Measurements from ENCODE around the gene OR5P2.
"Not testable (repeated sequence)": the region's sequence is repeated elsewhere in the genome, so short reads cannot be mapped to it uniquely, and the experiment has no call there.

OR5P2 gene

DNA sequence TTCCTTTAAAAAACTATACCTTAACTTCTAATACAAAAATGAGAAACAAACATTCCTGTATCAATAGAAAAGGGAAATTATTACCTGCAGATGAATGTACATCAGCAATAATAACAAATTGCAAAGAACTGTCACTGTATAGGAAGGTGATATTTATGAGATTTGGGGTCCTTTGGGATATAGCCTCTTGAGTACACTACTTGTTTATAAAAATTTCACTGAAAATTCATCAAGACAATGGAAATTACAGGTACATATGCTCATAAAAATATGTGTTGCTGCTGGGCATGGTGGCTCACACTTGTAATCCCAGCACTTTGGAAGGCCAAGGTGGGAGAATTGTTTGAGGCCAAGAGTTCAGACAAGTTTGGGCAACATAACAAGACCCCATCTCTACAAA lies 34.0 kb upstream of the OR5P2 start, which contains the start of gene OR5P3:
Gene OR5P3, minus strand, starts transcription at position 101 of the 400 bp plus-strand sequence.
- no peak within 1 kb of the TSS for H3K4me3 ChIP-seq (ENCODE audit: control insufficient read depth, low read depth, low read length)
- TF ChIP-seq, protein P1, sequence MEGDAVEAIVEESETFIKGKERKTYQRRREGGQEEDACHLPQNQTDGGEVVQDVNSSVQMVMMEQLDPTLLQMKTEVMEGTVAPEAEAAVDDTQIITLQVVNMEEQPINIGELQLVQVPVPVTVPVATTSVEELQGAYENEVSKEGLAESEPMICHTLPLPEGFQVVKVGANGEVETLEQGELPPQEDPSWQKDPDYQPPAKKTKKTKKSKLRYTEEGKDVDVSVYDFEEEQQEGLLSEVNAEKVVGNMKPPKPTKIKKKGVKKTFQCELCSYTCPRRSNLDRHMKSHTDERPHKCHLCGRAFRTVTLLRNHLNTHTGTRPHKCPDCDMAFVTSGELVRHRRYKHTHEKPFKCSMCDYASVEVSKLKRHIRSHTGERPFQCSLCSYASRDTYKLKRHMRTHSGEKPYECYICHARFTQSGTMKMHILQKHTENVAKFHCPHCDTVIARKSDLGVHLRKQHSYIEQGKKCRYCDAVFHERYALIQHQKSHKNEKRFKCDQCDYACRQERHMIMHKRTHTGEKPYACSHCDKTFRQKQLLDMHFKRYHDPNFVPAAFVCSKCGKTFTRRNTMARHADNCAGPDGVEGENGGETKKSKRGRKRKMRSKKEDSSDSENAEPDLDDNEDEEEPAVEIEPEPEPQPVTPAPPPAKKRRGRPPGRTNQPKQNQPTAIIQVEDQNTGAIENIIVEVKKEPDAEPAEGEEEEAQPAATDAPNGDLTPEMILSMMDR (IDR thresholded peaks at IDR 0.05; ENCODE audit: control insufficient read depth, insufficient read depth, low read depth, low read length, missing control alignments), result no peak
- no peak for DNase-seq (ENCODE audit: low read depth)

DNA sequence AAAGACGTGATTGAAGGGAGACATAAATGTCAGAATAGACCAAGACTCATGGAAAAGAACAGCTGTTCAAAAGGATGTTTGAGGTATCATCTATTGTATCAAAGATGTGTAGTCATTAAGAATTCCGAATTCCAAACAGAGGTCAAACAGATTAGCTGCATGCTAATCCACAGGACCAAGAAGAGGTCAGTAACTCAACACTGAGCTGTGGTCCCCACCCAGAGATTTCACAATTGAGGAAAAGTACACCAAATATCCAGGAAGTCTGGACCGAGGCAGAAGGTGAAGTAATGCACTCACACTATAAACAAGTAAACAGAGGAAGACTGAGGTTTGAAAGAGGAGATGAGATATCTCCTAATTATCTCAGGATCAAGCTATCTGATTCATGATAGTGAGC lies 29.6 kb upstream of the OR5P2 start:
- H3K4me3 ChIP-seq (ENCODE audit: control insufficient read depth, low read depth, low read length), result no peak overlapping the region
- no peak for DNase-seq (ENCODE audit: low read depth)
- TF ChIP-seq, protein P1 (IDR thresholded peaks at IDR 0.05; ENCODE audit: control insufficient read depth, insufficient read depth, low read depth, low read length, missing control alignments), result no peak

DNA sequence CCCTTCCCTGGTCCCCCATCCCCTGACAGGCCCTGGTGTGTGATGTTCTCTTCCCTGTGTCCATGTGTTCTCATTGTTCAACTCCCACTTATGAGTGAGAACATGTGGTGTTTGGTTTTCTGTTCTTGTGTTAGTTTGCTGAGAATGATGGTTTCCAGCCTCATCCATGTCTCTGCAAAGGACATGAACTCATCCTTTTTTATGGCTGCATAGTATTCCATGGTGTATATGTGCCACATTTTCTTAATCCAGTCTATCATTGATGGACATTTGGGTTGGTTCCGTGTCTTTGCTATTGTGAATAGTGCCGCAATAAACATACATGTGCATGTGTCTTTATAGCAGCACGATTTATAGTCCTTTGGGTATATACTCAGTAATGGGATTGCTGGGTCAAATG lies 23.7 kb upstream of the OR5P2 start:
- H3K4me3 ChIP-seq (ENCODE audit: control insufficient read depth, low read depth, low read length); DNase-seq (ENCODE audit: low read depth): not testable (repeated sequence)

DNA sequence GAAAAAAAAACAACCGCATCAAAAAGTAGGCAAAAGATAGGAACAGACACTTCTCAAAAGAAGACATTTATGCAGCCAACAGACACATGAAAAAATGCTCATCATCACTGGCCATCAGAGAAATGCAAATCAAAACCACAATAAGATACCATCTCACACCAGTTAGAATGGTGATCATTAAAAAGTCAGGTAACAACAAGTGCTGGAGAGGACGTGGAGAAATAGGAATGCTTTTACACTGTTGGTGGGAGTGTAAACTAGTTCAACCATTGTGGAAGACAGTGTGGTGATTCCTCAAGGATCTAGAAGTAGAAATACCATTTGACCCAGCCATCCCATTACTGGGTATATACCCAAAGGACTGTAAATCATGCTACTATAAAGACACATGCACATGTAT lies 18.2 kb upstream of the OR5P2 start:
- not testable (repeated sequence) for DNase-seq (ENCODE audit: low read depth); H3K4me3 ChIP-seq (ENCODE audit: control insufficient read depth, low read depth, low read length)

DNA sequence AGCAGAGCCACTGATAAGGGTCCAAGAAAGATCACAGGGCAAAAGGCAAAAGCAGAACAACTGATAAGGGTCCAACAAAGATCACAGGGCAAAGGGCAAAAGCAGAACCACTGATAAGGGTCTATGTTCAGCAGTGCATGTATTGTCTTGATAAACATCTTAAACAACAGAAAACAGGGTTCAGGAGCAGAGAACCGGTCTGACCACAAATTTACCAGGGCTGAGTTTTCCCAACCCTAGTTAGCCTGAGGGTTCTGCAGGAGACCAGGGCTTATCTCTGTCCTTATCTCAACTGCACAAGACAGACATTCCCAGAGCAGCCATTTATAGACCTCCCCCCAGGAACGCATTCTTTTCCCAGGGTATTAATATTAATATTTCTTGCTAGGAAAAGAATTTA lies 13.6 kb upstream of the OR5P2 start:
- DNase-seq (ENCODE audit: low read depth); H3K4me3 ChIP-seq (ENCODE audit: control insufficient read depth, low read depth, low read length): not testable (repeated sequence)

DNA sequence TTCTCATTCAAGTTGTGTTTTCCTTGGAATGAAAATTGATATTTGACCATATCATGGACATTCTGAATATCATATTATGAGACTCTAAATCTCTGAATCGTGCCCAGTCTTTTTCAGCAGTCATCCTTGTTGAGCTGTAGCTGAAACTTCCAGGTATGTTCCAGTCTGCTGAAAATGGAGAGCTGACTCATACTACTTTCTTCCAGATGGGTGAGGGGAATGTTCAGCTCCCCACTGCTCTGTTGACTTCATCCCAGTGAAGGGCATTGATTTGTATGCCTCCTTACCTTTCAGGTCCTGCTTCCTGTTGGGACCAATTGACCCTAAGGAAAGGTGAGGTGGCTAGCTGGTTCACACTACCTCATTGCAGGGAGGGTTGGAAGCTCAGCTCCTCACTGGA lies 3.5 kb downstream of the OR5P2 start:
- no peak for DNase-seq (ENCODE audit: low read depth)

DNA sequence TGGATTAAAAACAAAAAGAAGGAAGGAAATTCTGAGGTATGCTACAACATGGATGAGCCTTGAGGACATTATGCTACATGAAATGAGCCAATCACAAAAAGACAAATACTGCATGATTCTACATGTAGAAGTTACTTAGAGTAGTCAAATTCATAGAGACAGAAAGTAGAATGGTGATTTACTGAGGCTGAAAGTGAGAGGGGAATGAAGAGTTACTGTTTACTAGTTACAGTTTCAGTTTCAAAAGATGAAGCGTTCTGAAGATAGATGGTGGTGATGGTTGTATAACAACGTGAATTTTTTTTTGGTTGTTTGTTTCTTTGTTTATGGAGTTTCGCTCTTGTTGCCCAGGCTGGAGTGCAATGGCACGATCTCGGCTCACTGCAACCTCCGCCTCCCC lies 9.5 kb downstream of the OR5P2 start:
- H3K4me3 ChIP-seq (ENCODE audit: control insufficient read depth, low read depth, low read length), result no peak overlapping the region
- DNase-seq (ENCODE audit: low read depth), result no peak
- TF ChIP-seq, protein P1 (IDR thresholded peaks at IDR 0.05; ENCODE audit: control insufficient read depth, insufficient read depth, low read depth, low read length, missing control alignments), result no peak

More for the DNA sequence above, 3.5 kb downstream of the OR5P2 start:
- H3K4me3 ChIP-seq (ENCODE audit: control insufficient read depth, low read depth, low read length), result no peak overlapping the region
- TF ChIP-seq, protein P1 (IDR thresholded peaks at IDR 0.05; ENCODE audit: control insufficient read depth, insufficient read depth, low read depth, low read length, missing control alignments), result no peak

DNA sequence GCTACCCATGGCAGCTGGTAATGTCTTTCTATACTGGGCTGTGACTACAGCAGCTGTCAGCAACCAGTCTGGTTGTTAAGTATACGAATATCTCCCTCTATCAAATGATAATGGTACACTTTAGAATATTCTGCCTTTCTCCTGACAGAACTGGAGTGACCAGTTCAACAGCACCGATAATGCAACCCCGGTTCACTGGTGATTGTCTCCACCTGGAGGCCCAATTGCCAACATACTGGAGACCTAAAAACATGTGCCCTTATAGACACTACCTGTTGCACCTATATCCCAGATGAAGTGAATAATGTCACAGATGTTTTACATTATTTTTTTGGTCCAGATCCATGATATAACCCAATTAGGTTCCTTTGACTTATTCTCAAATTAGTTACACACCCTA lies 21.1 kb downstream of the OR5P2 start:
- H3K4me3 ChIP-seq (ENCODE audit: control insufficient read depth, low read depth, low read length), result no peak overlapping the region
- no peak for DNase-seq (ENCODE audit: low read depth)
- TF ChIP-seq, protein P1 (IDR thresholded peaks at IDR 0.05; ENCODE audit: control insufficient read depth, insufficient read depth, low read depth, low read length, missing control alignments), result no peak

DNA sequence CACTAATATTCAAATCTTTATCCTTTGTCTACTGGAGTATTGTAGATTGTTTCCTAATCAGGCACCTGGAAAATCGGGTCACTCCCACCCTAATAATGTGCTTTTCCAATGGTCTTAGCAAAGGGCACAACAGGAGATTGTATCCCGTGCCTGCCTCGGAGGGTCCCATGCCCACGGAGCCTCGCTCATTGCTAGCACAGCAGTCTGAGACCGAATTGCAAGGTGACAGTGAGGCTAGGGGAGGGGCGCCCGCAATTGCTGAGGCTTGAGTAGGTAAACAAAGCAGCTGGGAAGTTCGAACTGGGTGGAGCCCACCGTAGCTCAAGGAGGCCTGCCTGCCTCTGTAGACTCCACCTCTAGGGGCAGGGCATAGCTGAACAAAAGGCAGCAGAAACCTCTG lies 32.4 kb downstream of the OR5P2 start:
- H3K4me3 ChIP-seq (ENCODE audit: control insufficient read depth, low read depth, low read length); DNase-seq (ENCODE audit: low read depth): not testable (repeated sequence)
